ENCODE data around the gene RBM26.

The RBM26 gene, protein sequence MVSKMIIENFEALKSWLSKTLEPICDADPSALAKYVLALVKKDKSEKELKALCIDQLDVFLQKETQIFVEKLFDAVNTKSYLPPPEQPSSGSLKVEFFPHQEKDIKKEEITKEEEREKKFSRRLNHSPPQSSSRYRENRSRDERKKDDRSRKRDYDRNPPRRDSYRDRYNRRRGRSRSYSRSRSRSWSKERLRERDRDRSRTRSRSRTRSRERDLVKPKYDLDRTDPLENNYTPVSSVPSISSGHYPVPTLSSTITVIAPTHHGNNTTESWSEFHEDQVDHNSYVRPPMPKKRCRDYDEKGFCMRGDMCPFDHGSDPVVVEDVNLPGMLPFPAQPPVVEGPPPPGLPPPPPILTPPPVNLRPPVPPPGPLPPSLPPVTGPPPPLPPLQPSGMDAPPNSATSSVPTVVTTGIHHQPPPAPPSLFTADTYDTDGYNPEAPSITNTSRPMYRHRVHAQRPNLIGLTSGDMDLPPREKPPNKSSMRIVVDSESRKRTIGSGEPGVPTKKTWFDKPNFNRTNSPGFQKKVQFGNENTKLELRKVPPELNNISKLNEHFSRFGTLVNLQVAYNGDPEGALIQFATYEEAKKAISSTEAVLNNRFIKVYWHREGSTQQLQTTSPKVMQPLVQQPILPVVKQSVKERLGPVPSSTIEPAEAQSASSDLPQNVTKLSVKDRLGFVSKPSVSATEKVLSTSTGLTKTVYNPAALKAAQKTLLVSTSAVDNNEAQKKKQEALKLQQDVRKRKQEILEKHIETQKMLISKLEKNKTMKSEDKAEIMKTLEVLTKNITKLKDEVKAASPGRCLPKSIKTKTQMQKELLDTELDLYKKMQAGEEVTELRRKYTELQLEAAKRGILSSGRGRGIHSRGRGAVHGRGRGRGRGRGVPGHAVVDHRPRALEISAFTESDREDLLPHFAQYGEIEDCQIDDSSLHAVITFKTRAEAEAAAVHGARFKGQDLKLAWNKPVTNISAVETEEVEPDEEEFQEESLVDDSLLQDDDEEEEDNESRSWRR

GRCh38 chr13:79405831-79406596 lies at the start of gene RBM26:
TSS of gene RBM26 (minus strand) at chr13:79406255. CDS start at chr13:79405774, 481 bp downstream.
- peak; percentile 82 to 83 for DNase-seq

GRCh38 chr13:79455331-79455730 lies 49.3 kb upstream of the RBM26 start:
- no peak for DNase-seq

DNA sequence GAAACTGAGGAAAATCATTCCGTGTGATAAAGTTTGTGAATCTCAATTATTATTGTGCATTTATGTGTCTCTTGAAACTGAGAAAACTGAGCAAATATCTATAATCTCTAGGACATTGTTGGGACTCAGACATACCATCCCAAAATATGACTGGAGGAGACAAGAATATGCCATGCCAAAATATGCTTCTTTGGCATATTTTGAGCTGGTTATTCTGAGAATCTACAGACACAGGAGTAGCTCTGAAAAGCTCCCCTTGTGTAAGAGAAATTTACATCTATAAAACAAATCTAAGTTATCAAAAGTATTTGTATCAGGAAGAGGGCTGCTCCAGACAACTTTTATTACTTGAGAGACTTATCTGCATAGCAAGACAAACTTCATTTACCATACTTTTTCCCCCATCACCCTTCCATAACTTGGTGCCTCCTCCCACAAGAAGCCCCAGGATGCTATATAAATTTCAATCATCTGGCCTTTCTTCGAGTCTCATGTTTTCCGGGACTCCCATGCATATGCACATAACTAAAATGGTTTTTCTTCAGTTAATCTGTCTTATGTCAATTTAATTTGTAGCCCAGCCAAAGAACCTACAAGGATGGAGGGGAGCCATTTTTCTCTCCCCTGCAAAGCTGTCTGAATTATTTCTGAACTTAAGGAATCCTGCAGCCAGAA lies 46.3 kb upstream of the RBM26 start:
- DNase-seq: no peak

- DNase-seq: no peak
Measured at GRCh38 chr13:79451500-79451962, 45.5 kb upstream of the RBM26 start.

- no peak for DNase-seq
Measured at GRCh38 chr13:79450110-79450509, 44.1 kb upstream of the RBM26 start.

- DNase-seq: no peak
Measured at GRCh38 chr13:79448413-79448812, 42.4 kb upstream of the RBM26 start.

DNA sequence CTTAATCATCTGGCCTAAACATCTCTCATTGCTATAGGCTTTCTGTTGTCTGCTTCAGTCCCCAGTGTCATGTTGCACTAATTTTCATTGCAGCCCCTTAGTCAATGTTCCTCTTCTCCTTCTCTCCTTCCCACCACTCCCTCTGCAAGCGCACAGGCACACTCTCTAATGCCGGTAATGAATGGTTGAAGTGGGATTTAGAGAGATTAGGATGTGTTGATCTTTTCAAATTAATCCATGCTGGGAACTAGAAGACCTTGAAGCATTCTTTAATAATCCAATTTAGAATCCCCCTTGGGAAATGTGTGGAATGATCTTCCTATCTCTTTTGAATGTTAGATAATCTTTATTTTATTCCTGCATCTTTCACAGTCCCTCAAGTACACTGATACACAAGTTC lies 41.7 kb upstream of the RBM26 start:
- no peak for DNase-seq

DNA sequence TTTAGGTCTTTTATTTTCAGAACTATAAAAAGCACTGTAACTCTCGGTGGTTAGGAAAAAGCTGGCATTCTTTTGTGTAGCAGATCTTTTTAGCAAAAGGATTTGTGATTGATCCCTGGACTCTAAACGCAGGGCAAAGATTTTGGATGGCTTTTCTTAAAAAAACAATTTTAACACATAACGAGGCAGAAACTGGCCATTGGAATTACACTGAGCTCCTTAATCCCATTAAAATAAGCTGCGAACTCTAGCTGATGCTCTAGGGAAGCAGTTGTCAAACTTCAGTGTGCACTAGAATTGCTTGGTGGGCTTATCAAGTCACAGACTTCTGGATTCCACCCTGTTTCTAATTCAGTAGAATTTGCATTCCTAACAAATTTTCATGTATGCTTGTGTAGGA lies 41.1 kb upstream of the RBM26 start:
- no peak for DNase-seq

- DNase-seq: no peak
Measured at GRCh38 chr13:79445968-79446645, 40.1 kb upstream of the RBM26 start.

- DNase-seq: no peak
Measured at GRCh38 chr13:79442706-79443105, 36.7 kb upstream of the RBM26 start.

DNA sequence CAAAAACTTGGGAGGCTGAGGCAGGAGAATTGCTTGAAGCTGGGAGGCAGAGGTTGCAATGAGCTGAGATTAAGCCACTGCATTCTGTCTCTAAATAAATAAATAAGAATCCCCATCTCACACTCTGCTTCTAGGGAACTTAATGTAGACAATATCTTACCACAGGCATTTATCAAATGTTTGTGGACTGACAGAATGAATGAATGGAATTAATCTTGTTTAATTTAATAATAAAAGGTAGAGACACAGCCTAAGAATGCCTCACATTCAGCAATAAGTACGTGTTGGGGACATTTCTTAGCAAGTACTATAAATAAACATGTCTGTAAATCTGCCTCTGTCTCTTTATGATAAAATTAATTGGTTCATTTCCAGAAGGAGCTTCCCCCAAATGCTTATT lies 36.2 kb upstream of the RBM26 start:
- no peak for DNase-seq

GRCh38 chr13:79440958-79441528 lies 35.0 kb upstream of the RBM26 start:
- no peak for DNase-seq

DNA sequence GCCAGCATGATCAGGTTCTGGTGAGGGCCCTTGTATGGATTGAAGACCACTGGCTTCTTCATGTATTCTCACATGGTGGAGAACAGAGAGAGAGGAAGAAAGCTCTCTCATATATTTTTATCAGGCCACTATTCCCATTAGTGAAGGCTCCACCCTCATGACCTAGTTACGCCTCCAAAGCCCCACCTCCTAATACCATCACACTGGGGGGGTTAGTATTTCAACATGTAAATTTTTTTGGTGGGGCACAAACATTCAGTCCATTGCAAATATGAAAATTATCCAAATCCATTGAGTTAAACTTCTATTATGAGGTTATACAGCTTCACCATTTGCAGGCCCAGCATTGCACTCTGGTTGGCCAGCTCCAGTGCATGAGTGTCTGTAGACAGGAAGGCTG lies 33.2 kb upstream of the RBM26 start:
- no peak for DNase-seq

GRCh38 chr13:79435561-79435990 lies 29.5 kb upstream of the RBM26 start:
- no peak for DNase-seq

GRCh38 chr13:79434556-79434955 lies 28.5 kb upstream of the RBM26 start:
- DNase-seq: no peak

- no peak for DNase-seq
Measured at GRCh38 chr13:79432992-79433391, 26.9 kb upstream of the RBM26 start.

- no peak for DNase-seq
Measured at GRCh38 chr13:79432086-79432485, 26.0 kb upstream of the RBM26 start.

DNA sequence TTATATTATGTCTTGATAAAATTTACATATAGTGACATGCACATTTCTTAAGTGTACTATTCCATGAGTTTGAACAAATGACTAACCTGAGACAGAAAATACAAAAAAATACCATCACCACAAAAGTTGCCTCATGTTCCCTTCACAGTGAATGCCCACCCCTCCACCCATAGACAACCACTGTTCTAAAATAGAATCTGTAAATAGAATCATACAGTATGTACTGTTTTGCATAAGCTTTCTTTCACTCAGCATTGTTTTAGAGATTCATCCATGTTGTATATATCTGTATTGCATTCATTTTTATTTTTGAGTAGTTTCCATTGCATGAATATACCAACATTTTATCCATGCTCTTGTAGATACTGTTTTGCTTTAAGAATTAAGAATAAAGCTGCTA lies 23.3 kb upstream of the RBM26 start:
- no peak for DNase-seq

DNA sequence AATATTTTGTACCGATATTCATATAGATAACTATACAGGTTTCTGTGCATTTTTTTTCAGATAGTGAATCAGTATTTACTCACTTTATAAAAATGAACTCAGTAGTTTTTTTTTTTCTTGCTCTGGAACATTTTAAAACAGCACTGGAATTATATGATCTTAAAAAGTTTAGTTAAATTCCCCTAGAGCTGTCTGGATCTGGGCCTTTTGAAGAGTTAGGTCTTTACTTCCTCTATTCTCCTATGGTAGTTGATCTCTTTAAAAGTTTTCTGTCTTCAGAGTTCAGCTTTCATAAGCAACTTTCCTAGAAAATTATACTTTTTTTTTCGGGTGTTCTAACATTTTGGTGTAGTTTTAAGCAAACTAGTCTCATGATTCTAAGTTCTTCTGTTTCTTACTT lies 21.8 kb upstream of the RBM26 start:
- DNase-seq: no peak

GRCh38 chr13:79427265-79427664 lies 21.2 kb upstream of the RBM26 start:
- DNase-seq: no peak

Data from hippocampal formation (tissue), 2 donors.